KMS-11 (cell line): ENCODE results near the gene PMEPA1.

Experiments used
- H2AFZ ChIP-seq: fragments of 200-600 bp; sonication (generic); 2 replicates; pipeline ENCODE4 v1.6.1; 2016; ENCODE audit warnings: antibody characterized with exemption, mixed run types, low read depth
- H3K27ac ChIP-seq: fragments of 200-600 bp; sonication (generic); 2 replicates; pipeline ENCODE4 v1.6.1; 2016; ENCODE audit warnings: mild to moderate bottlenecking, mixed run types
- H3K27me3 ChIP-seq: fragments of 200-600 bp; sonication (generic); 2 replicates; pipeline ENCODE4 v1.6.1; 2017; ENCODE audit warnings: mild to moderate bottlenecking, low read depth, mixed run types, moderate library complexity; ENCODE audit not compliant: insufficient read depth
- H3K36me3 ChIP-seq: fragments of 200-600 bp; sonication (generic); 2 replicates; pipeline ENCODE4 v1.6.1; 2017; ENCODE audit warnings: mild to moderate bottlenecking, mixed run types; ENCODE audit not compliant: insufficient read depth
- H3K4me1 ChIP-seq: fragments of 200-600 bp; sonication (generic); 2 replicates; pipeline ENCODE4 v1.6.1; 2016; ENCODE audit warnings: mild to moderate bottlenecking, low read depth, mixed run types; ENCODE audit not compliant: poor library complexity, severe bottlenecking
- H3K4me2 ChIP-seq: fragments of 200-600 bp; sonication (generic); 2 replicates; pipeline ENCODE4 v1.7.0; 2016; ENCODE audit warnings: mild to moderate bottlenecking, mixed run types
- H3K4me3 ChIP-seq: fragments of 200-600 bp; sonication (generic); IDR thresholded peaks from 2 replicates; pipeline ENCODE4 v1.6.1; 2017; ENCODE audit warnings: low read depth, low read length, mixed read lengths; ENCODE audit not compliant: insufficient read depth
- H3K79me2 ChIP-seq: fragments of 200-600 bp; sonication (generic); 2 replicates; pipeline ENCODE4 v1.6.1; 2016; ENCODE audit warnings: low read depth, mixed run types; ENCODE audit not compliant: insufficient read depth
- H3K9ac ChIP-seq: fragments of 200-600 bp; sonication (generic); 2 replicates; pipeline ENCODE4 v1.6.1; 2016; ENCODE audit warnings: mild to moderate bottlenecking, mixed run types
- H4K20me1 ChIP-seq: fragments of 200-600 bp; sonication (generic); 2 replicates; pipeline ENCODE4 v1.6.1; 2016; ENCODE audit warnings: mild to moderate bottlenecking, mixed run types; ENCODE audit not compliant: insufficient read depth
- TF ChIP-seq, protein P1 (sequence below): fragments of 200-600 bp; sonication (generic); conservative IDR thresholded peaks from 2 replicates; pipeline ENCODE4 v1.6.1; 2017; ENCODE audit warnings: low read depth, mild to moderate bottlenecking, antibody characterized with exemption, low read length, moderate library complexity, mixed read lengths

PMEPA1 gene, protein sequence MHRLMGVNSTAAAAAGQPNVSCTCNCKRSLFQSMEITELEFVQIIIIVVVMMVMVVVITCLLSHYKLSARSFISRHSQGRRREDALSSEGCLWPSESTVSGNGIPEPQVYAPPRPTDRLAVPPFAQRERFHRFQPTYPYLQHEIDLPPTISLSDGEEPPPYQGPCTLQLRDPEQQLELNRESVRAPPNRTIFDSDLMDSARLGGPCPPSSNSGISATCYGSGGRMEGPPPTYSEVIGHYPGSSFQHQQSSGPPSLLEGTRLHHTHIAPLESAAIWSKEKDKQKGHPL

DNA sequence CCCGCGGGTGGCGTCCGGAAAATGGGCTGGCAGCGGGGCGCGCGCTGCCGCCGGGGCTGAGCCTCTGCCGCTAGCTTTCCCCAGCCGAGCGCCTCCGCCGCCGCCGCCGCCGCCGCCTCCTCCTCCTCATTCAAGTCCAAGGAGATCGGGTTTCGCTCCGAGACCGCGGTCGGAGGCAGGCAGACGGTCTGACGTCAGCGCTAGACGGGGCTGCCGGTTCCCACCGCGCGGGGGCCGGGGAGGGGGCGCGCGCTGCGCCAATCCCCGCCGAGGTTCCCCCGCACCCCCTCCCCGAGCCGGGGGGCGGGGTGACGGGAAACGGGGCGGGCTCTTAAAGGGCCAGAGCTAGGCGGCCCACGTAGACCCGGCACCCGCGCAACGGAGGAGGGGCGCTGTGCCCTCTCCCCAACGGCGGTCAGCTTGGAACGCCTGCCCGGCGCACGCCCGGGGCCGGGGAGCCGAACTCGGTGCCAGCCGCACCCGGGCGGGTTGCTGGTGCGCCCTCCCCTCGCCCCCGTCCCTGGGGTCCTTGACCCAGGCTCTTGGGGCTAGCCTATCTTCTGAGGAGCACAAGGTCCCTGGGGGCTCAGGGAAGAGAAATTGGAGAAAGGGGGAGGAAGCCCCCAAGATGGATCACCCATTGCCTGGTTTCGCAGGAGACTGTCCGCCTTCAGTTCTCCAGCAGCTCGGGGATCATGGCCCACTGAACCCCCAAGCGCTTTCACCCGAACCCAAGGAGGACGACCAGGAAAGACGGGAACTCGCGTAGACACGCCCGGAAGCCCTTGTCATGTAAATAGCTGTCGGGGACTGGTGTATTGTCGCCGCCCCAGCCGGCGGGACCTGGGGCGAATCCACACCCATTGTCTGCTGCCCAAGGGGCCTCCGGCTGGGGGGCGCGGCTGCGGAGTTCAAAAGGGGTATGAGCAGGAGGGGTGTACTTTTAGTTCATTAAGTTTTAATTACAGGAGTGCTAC is at the start of gene PMEPA1:
PMEPA1 (minus strand) TSS at position 193 of the 977 bp plus-strand sequence. CDS start 433 bp downstream, outside the sequence.
- Histone ChIP-seq H3K9ac (peak within 1 kb of the TSS; percentile 73), H2AFZ (peak within 1 kb of the TSS; percentile 93), H3K4me1 (peaks cover 14% of the 10 kb centered on the region), H3K27ac (peak within 1 kb of the TSS; percentile 55), H4K20me1 (no peaks in the 10 kb centered on the region), H3K36me3 (no peaks in the 10 kb centered on the region), H3K4me3 (no peak within 1 kb of the TSS), H3K79me2 (peaks cover 6% of the 10 kb centered on the region; the same call in 1 of the 2 replicates), H3K4me2 (peak within 1 kb of the TSS; percentile 85), H3K27me3 (no peaks in the 10 kb centered on the region)
- TF ChIP-seq, protein P1, sequence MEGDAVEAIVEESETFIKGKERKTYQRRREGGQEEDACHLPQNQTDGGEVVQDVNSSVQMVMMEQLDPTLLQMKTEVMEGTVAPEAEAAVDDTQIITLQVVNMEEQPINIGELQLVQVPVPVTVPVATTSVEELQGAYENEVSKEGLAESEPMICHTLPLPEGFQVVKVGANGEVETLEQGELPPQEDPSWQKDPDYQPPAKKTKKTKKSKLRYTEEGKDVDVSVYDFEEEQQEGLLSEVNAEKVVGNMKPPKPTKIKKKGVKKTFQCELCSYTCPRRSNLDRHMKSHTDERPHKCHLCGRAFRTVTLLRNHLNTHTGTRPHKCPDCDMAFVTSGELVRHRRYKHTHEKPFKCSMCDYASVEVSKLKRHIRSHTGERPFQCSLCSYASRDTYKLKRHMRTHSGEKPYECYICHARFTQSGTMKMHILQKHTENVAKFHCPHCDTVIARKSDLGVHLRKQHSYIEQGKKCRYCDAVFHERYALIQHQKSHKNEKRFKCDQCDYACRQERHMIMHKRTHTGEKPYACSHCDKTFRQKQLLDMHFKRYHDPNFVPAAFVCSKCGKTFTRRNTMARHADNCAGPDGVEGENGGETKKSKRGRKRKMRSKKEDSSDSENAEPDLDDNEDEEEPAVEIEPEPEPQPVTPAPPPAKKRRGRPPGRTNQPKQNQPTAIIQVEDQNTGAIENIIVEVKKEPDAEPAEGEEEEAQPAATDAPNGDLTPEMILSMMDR = no peak

DNA sequence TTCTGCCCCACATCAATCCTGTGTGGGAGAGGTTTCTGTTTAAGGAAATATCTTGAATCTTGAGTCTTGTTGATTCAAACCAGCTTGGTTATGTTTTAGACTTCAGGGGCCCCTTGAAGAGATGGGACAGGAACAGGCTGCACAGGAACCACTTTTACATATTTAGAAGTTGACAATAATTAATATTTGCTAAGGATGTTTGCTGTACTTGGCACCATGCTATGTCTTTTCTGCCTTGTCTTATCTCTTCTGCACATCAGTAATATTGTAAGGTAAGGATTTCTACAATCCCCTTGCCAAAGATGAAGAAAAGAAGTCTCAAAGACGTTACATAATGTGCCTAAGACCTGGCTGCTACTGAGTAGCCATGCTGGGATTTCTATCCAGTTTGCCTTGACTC is 48.0 kb upstream of the PMEPA1 start:
- Histone ChIP-seq H3K4me3 (no peak overlapping the region), H3K9ac (no peak overlapping the region), H3K27ac (no peak overlapping the region), H3K79me2 (no peaks in the 10 kb centered on the region), H2AFZ (no peak overlapping the region), H3K27me3 (no peaks in the 10 kb centered on the region; the same call in 1 of the 2 replicates), H4K20me1 (no peaks in the 10 kb centered on the region), H3K36me3 (no peaks in the 10 kb centered on the region), H3K4me2 (no peak overlapping the region), H3K4me1 (no peaks in the 10 kb centered on the region)
- TF ChIP-seq, protein P1 = no peak

DNA sequence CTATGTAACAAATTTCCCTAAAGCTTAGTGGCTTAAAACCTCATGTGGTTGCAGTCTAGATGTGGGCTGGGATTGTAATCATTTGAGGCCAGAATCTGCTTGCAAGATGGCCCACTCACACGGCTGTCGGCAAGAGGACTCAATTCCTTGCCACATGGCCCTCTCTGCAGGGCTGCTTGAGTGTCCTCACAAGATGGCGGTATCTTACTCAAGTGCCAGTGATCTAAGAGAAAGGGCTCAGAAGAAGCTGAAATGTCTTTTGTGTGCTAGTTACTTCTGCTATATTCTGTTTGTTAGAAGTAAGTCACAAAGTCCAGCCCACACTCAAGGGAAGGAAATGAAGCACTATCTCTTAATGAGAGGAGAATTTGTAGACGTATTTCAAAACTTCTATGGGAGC is 47.1 kb upstream of the PMEPA1 start:
- Histone ChIP-seq H4K20me1 (no peaks in the 10 kb centered on the region), H3K9ac (no peak overlapping the region), H3K4me1 (no peaks in the 10 kb centered on the region), H3K4me3 (no peak overlapping the region), H3K27me3 (no peaks in the 10 kb centered on the region; the same call in 1 of the 2 replicates), H3K36me3 (no peaks in the 10 kb centered on the region), H3K27ac (no peak overlapping the region), H2AFZ (no peak overlapping the region), H3K79me2 (no peaks in the 10 kb centered on the region), H3K4me2 (no peak overlapping the region)
- TF ChIP-seq, protein P1 = no peak

DNA sequence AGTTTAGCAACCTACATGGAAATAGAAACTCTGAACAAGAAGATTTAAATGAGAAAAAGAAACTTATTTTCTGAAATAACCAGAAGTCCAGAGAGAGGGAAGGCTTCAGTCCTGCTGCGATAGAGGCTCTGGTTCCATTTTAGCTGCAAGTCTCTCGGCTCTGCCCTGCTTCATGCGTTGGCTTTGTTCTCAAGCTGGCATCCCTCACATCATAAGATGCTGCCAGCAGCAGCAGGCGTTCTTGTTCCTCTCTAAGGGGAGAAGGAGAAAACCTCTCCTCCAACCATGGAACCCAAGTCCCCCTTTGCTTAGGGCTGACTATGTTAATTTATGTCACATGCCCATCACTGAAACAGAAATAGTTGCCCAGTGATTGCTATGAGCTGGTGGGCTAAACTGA is 46.4 kb upstream of the PMEPA1 start:
- H3K4me2 ChIP-seq = no peak overlapping the region
- TF ChIP-seq, protein P1 = no peak
- no peaks in the 10 kb centered on the region for H4K20me1 ChIP-seq
- no peak overlapping the region for H3K4me3 ChIP-seq
- H3K27ac ChIP-seq = no peak overlapping the region
- no peaks in the 10 kb centered on the region; the same call in 1 of the 2 replicates for H3K27me3 ChIP-seq
- H3K9ac ChIP-seq = no peak overlapping the region
- no peak overlapping the region for H2AFZ ChIP-seq
- H3K4me1 ChIP-seq = no peaks in the 10 kb centered on the region
- no peaks in the 10 kb centered on the region for H3K36me3 ChIP-seq
- H3K79me2 ChIP-seq = no peaks in the 10 kb centered on the region
